ENCODE measurements around the gene METTL1. TPM values are rescaled to one million over a fixed set of nuclear protein-coding genes. Genes with fewer than 3 reads are reported as not detected.
A peak's percentile ranks its signal among the peaks of the same experiment; 100 is the strongest.
"Not testable (repeated sequence)": the region's sequence is repeated elsewhere in the genome, so short reads cannot be mapped to it uniquely, and the experiment has no call there.

Gene METTL1
- 9.5 TPM for polyA plus RNA-seq (2013, experiment 1 of 2)
- polyA plus RNA-seq (2013, experiment 2 of 2): 10.2 TPM

DNA sequence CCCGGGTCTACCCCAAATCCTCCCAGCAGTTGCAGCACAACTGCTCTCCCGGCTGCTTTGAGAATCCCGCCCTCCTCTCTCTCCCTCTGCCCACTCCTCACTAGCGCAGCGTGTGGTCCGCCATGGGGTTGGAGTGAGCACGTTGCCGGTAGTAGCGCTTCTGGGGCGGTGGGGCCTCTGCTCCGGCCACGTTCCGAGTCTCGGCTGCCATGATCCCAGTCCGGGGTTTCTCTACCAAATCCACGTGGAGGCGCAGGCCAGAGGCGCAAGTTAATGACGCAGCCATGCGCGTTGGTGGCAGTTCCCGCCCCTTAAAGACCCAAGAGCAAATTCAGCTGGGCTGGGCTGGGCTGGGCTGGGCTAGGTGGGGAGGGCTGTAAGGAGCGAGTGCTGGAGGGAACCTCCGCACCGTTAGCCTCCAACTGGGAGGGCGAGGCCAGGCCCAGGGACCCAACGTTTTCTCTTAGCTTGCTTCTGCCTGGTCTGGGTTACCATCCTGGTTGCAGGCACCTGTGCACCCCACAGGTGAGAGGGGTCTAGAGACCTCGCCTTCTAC lies at the start of gene METTL1:
Gene METTL1 (minus strand): TSS at position 233 of the 556 bp plus-strand sequence. CDS start 22 bp downstream, at position 211.
- H2AK5ac ChIP-seq (ENCODE audit: low read depth, low read length): no peak within 1 kb of the TSS

DNA sequence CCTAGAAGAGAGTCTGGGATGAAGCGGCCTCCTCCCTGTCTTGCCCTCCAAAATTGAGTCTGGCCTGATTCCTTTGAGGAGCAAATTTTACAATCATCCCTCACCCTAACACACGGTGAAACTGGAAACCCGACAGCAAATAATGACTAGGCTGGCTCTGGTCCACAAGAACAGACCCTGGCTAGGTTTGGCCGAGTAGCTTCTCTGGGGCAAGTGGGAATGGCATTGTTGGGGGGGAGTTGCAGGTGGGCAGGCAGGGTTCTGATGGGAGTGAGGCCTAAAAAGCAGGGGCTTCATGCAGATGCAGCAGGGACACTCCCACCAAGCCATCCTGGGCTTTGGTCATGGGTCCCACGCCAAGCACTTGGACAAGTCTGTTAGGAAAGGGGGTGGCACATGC lies 49.1 kb upstream of the METTL1 start:
- not testable (repeated sequence) for H3K4me3 ChIP-seq (ENCODE audit: low read length in 2 of 2); H2BK120ac ChIP-seq (ENCODE audit: low read depth, low read length); H3K9ac ChIP-seq (ENCODE audit: low read depth, low read length, poor library complexity); H3K4me1 ChIP-seq (ENCODE audit: control insufficient read depth in 2 of 2, insufficient read depth in 1 of 2, low read depth in 1 of 2, low read length in 2 of 2); H3K18ac ChIP-seq (ENCODE audit: low read length); H3K23ac ChIP-seq (ENCODE audit: low read depth, low read length, poor library complexity); H3K9me3 ChIP-seq (replicated peaks in 1 of 2; ENCODE audit: control insufficient read depth in 2 of 2, insufficient read depth in 1 of 2, low read depth in 1 of 2, low read length in 2 of 2); H2BK5ac ChIP-seq (ENCODE audit: low read length); H2AK5ac ChIP-seq (ENCODE audit: low read depth, low read length); H3K14ac ChIP-seq (ENCODE audit: low read length); H4K91ac ChIP-seq (ENCODE audit: low read depth, low read length, poor library complexity); H2BK15ac ChIP-seq (ENCODE audit: low read length); H3K4me2 ChIP-seq (ENCODE audit: insufficient read depth, low read length, poor library complexity, severe bottlenecking); H3K27ac ChIP-seq (replicated peaks; ENCODE audit: low read length); H3K79me1 ChIP-seq (ENCODE audit: low read depth, low read length); H3K4ac ChIP-seq (ENCODE audit: low read length); H2BK12ac ChIP-seq (ENCODE audit: low read length); H4K8ac ChIP-seq (ENCODE audit: low read depth, low read length); H2AFZ ChIP-seq (ENCODE audit: low read length); DNase-seq (ENCODE audit: low spot score); H3K27me3 ChIP-seq (ENCODE audit: control insufficient read depth in 3 of 3, insufficient read depth in 3 of 3, low read depth in 1 of 3, low read length in 3 of 3)
- WGBS, 2 donors (ENCODE audit: extremely low coverage in 2 of 2, insufficient read length in 2 of 2, insufficient replicate concordance in 1 of 2): no CpG with 5 or more reads among the region's 5 CpGs
- H3K36me3 ChIP-seq (replicated peaks in 1 of 2; ENCODE audit: control insufficient read depth in 2 of 2, insufficient read depth in 2 of 2, low read length in 2 of 2): peaks cover 38 to 85% of the 10 kb centered on the region in 2 donors

More for the DNA sequence above, at the start of gene METTL1:
- Histone ChIP-seq H3K18ac (ENCODE audit: low read length) (peak within 1 kb of the TSS; percentile 96), H3K4ac (ENCODE audit: low read length) (no peak within 1 kb of the TSS), H2BK12ac (ENCODE audit: low read length) (no peak within 1 kb of the TSS), H2BK120ac (ENCODE audit: low read depth, low read length) (peak within 1 kb of the TSS; percentile 55), H4K91ac (ENCODE audit: low read depth, low read length, poor library complexity) (peak within 1 kb of the TSS; percentile 56), H2BK15ac (ENCODE audit: low read length) (peak within 1 kb of the TSS; percentile 82), H3K27ac (replicated peaks; ENCODE audit: low read length) (peak within 1 kb of the TSS; percentile 78), H2AFZ (ENCODE audit: low read length) (peak within 1 kb of the TSS; percentile 98), H3K9ac (ENCODE audit: low read depth, low read length, poor library complexity) (peak within 1 kb of the TSS; percentile 89), H3K23ac (ENCODE audit: low read depth, low read length, poor library complexity) (peak within 1 kb of the TSS; percentile 89), H3K36me3 (replicated peaks in 1 of 2; ENCODE audit: control insufficient read depth in 2 of 2, insufficient read depth in 2 of 2, low read length in 2 of 2) (peaks cover 10 to 55% of the 10 kb centered on the region in 2 donors), H3K4me1 (ENCODE audit: control insufficient read depth in 2 of 2, insufficient read depth in 1 of 2, low read depth in 1 of 2, low read length in 2 of 2) (peaks cover 4 to 14% of the 10 kb centered on the region in 2 donors), H4K8ac (ENCODE audit: low read depth, low read length) (peak within 1 kb of the TSS; percentile 88), H3K4me2 (ENCODE audit: insufficient read depth, low read length, poor library complexity, severe bottlenecking) (peak within 1 kb of the TSS; percentile 97), H3K4me3 (ENCODE audit: low read length in 2 of 2) (peak within 1 kb of the TSS; percentile 89 to 97), H2BK5ac (ENCODE audit: low read length) (no peak within 1 kb of the TSS), H3K9me3 (replicated peaks in 1 of 2; ENCODE audit: control insufficient read depth in 2 of 2, insufficient read depth in 1 of 2, low read depth in 1 of 2, low read length in 2 of 2) (no peaks in the 10 kb centered on the region), H3K79me1 (ENCODE audit: low read depth, low read length) (no peaks in the 10 kb centered on the region), H3K14ac (ENCODE audit: low read length) (peak within 1 kb of the TSS; percentile 47), H3K27me3 (ENCODE audit: control insufficient read depth in 3 of 3, insufficient read depth in 3 of 3, low read depth in 1 of 3, low read length in 3 of 3) (peaks cover 0 to 9% (median 0%) of the 10 kb centered on the region in 3 experiments)
- WGBS, 2 donors (ENCODE audit: extremely low coverage in 2 of 2, insufficient read length in 2 of 2, insufficient replicate concordance in 1 of 2): no CpG with 5 or more reads among the region's 28 CpGs
- peak; percentile 96 for DNase-seq (ENCODE audit: low spot score)

DNA sequence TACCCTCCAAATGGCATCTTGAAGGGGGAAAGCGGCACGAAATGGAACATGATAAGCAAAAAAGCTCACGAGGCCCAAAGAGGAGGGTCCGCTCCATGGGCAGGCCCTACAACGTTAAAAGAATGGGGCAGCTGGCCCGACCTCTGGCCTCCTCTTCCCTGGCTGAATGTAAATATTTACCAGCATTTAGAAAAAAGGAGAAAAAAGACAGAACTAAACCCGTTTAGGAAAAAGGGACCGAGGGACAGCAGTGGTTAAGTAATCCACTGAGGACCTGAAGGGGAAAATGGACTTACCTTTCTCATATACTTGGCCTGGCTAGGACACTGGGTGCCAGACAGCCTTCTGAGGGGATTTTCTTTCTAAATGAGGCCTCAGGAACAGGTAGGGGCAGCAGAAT lies 48.2 kb upstream of the METTL1 start:
- not testable (repeated sequence) for H3K4me1 ChIP-seq (ENCODE audit: control insufficient read depth in 2 of 2, insufficient read depth in 1 of 2, low read depth in 1 of 2, low read length in 2 of 2); H2BK12ac ChIP-seq (ENCODE audit: low read length); H3K14ac ChIP-seq (ENCODE audit: low read length); DNase-seq (ENCODE audit: low spot score); H3K4ac ChIP-seq (ENCODE audit: low read length); H3K23ac ChIP-seq (ENCODE audit: low read depth, low read length, poor library complexity); H3K4me3 ChIP-seq (ENCODE audit: low read length in 2 of 2); H2BK15ac ChIP-seq (ENCODE audit: low read length); H3K79me1 ChIP-seq (ENCODE audit: low read depth, low read length); H3K9me3 ChIP-seq (replicated peaks in 1 of 2; ENCODE audit: control insufficient read depth in 2 of 2, insufficient read depth in 1 of 2, low read depth in 1 of 2, low read length in 2 of 2); H3K9ac ChIP-seq (ENCODE audit: low read depth, low read length, poor library complexity); H3K18ac ChIP-seq (ENCODE audit: low read length); H2AFZ ChIP-seq (ENCODE audit: low read length); H3K4me2 ChIP-seq (ENCODE audit: insufficient read depth, low read length, poor library complexity, severe bottlenecking); H4K8ac ChIP-seq (ENCODE audit: low read depth, low read length); H3K27ac ChIP-seq (replicated peaks; ENCODE audit: low read length); H2BK120ac ChIP-seq (ENCODE audit: low read depth, low read length); H2BK5ac ChIP-seq (ENCODE audit: low read length); H2AK5ac ChIP-seq (ENCODE audit: low read depth, low read length); H4K91ac ChIP-seq (ENCODE audit: low read depth, low read length, poor library complexity); H3K27me3 ChIP-seq (ENCODE audit: control insufficient read depth in 3 of 3, insufficient read depth in 3 of 3, low read depth in 1 of 3, low read length in 3 of 3)
- no CpG with 5 or more reads among the region's 8 CpGs for WGBS, 2 donors (ENCODE audit: extremely low coverage in 2 of 2, insufficient read length in 2 of 2, insufficient replicate concordance in 1 of 2)
- peaks cover 32 to 78% of the 10 kb centered on the region in 2 donors for H3K36me3 ChIP-seq (replicated peaks in 1 of 2; ENCODE audit: control insufficient read depth in 2 of 2, insufficient read depth in 2 of 2, low read length in 2 of 2)

DNA sequence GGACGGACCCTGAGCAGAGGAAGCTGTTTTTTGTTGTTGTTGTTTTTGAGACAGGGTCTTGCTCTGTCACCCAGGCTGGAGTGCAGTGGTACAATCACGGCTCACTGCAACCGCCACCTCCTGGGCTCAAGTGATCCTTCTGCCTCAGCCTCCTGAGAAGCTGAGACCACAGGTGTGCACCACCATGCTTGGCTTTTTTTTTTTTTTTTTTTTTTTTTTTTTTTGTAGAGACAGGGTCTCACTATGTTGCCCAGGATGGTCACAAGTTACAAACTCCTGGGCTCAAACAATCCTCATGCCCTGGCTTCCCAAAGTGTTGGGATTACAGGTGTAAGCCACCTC lies 46.1 kb upstream of the METTL1 start:
- not testable (repeated sequence) for H3K9me3 ChIP-seq (replicated peaks in 1 of 2; ENCODE audit: control insufficient read depth in 2 of 2, insufficient read depth in 1 of 2, low read depth in 1 of 2, low read length in 2 of 2); H2BK12ac ChIP-seq (ENCODE audit: low read length); DNase-seq (ENCODE audit: low spot score); H2BK15ac ChIP-seq (ENCODE audit: low read length); H3K79me1 ChIP-seq (ENCODE audit: low read depth, low read length); H4K91ac ChIP-seq (ENCODE audit: low read depth, low read length, poor library complexity); H3K4me2 ChIP-seq (ENCODE audit: insufficient read depth, low read length, poor library complexity, severe bottlenecking); H3K18ac ChIP-seq (ENCODE audit: low read length); H4K8ac ChIP-seq (ENCODE audit: low read depth, low read length); H2AK5ac ChIP-seq (ENCODE audit: low read depth, low read length); H2AFZ ChIP-seq (ENCODE audit: low read length); H3K4me3 ChIP-seq (ENCODE audit: low read length in 2 of 2); H3K14ac ChIP-seq (ENCODE audit: low read length); H3K27me3 ChIP-seq (ENCODE audit: control insufficient read depth in 3 of 3, insufficient read depth in 3 of 3, low read depth in 1 of 3, low read length in 3 of 3); H2BK120ac ChIP-seq (ENCODE audit: low read depth, low read length); H3K23ac ChIP-seq (ENCODE audit: low read depth, low read length, poor library complexity); H3K9ac ChIP-seq (ENCODE audit: low read depth, low read length, poor library complexity); H3K27ac ChIP-seq (replicated peaks; ENCODE audit: low read length); H3K4me1 ChIP-seq (ENCODE audit: control insufficient read depth in 2 of 2, insufficient read depth in 1 of 2, low read depth in 1 of 2, low read length in 2 of 2); H3K4ac ChIP-seq (ENCODE audit: low read length)
- H3K36me3 ChIP-seq (replicated peaks in 1 of 2; ENCODE audit: control insufficient read depth in 2 of 2, insufficient read depth in 2 of 2, low read length in 2 of 2): peaks cover 13 to 56% of the 10 kb centered on the region in 2 donors
- no CpG with 5 or more reads among the region's 3 CpGs for WGBS, 2 donors (ENCODE audit: extremely low coverage in 2 of 2, insufficient read length in 2 of 2, insufficient replicate concordance in 1 of 2)
- H2BK5ac ChIP-seq (ENCODE audit: low read length): peak overlapping the region; percentile 54
